ENCODE data around the gene LRCH1. TPM values are rescaled to one million over a fixed set of nuclear protein-coding genes. Genes with fewer than 3 reads are reported as not detected.

The LRCH1 gene
- total and polyA plus RNA-seq, 2 of the 13 experiments (the other 11 are each of a cell fraction or from before 2014, with no cell fraction given), result 4.1 to 12.6 TPM

DNA sequence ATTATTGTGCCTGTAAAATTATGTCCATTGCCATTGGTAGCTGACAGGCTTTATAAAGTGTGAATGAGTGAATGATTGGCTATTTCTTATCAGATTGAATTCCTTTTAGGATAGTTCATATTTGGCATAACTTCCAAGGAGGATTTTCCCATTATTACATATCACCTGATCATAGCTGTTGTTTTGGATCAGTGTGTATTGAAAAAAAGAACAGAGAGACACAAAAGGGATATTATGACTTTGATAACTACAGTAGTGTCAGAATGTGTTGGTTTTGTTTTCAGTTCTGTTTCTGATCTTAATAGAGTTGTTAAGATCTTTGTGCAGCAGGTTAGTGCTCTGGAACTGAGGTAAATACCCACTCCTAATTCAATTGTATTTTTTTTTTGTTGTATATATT, 103.8 kb downstream of the LRCH1 start:
- in situ Hi-C loops (cut with HindIII; ENCODE audit: extremely low pct_ligation_motif_present, low pct_unique_long_range_greater_than_20kb) (no loop called here), intact Hi-C loops (cut with micrococcal nuclease; ENCODE audit: unreplicated experiment) (loop anchor here (1.0 kb wide), 1 partner anchor 9 kb away; no protein-coding TSS in a partner anchor)
- Histone ChIP-seq H3K4me3 (replicated peaks in 1 of 3; ENCODE audit: insufficient read depth in 1 of 3, low read depth in 2 of 3, low read length in 3 of 3) (no peak overlapping the region), H3K9me3 (ENCODE audit: low read length) (no peaks in the 10 kb centered on the region), H3K27me3 (ENCODE audit: control insufficient read depth in 1 of 2, insufficient read depth in 2 of 2, low read length in 2 of 2) (no peaks in the 10 kb centered on the region), H3K4me2 (ENCODE audit: low read depth, low read length) (no peak overlapping the region), H4K20me1 (ENCODE audit: insufficient read depth, low read length) (no peaks in the 10 kb centered on the region), H3K79me2 (ENCODE audit: insufficient read depth, low read length) (peaks cover 16% of the 10 kb centered on the region), H3K36me3 (replicated peaks in 1 of 2; ENCODE audit: control insufficient read depth in 1 of 2, insufficient read depth in 2 of 2, low read length in 2 of 2) (0 out of 5 replicates have a peak, but pooled peaks cover 0 to 2% of the 10 kb centered on the region in 2 experiments), H3K4me1 (ENCODE audit: insufficient read depth, low read length) (peaks cover 45% of the 10 kb centered on the region), H3K27ac (ENCODE audit: extremely low read length, insufficient read depth, low read length) (no peak overlapping the region), H2AFZ (ENCODE audit: low read length) (no peak overlapping the region), H3K9ac (ENCODE audit: insufficient read depth, low read depth, low read length) (no peak overlapping the region)
- DNase-seq (ENCODE audit: low spot score) (no peak), ATAC-seq (no peak), FAIRE-seq (no peak)
- CTCF ChIA-PET (ENCODE audit: low intra/inter-chr PET ratio, low total read pairs), result no interaction called here
- no TSS peak for BruUV-seq (replicated peaks)
- no peak for TF ChIP-seq SATB2 (CRISPR knock-in tag; IDR thresholded peaks at IDR 0.05)
- TF ChIP-seq GABPA (IDR thresholded peaks at IDR 0.05; ENCODE audit: low read depth, low read length), result no peak
- no peak for TF ChIP-seq GABPA (CRISPR knock-in tag; IDR thresholded peaks at IDR 0.05; ENCODE audit: low read depth)
- TF ChIP-seq ATRX (CRISPR knock-in tag; IDR thresholded peaks at IDR 0.05; ENCODE audit: borderline replicate concordance), result no peak
- TF ChIP-seq ZFP37 (CRISPR knock-in tag; IDR thresholded peaks at IDR 0.05; ENCODE audit: borderline replicate concordance), result no peak
- TF ChIP-seq ZNF431 (CRISPR knock-in tag; IDR thresholded peaks at IDR 0.05; ENCODE audit: borderline replicate concordance, low read depth), result no peak
- TF ChIP-seq ZNF768 (CRISPR knock-in tag; IDR thresholded peaks at IDR 0.05), result no peak
- TF ChIP-seq ZNF737 (CRISPR knock-in tag; IDR thresholded peaks at IDR 0.05; ENCODE audit: borderline replicate concordance), result no peak
- TF ChIP-seq KAT2B (IDR thresholded peaks at IDR 0.05; ENCODE audit: borderline replicate concordance, low read depth, low read length), result no peak
- no peak for TF ChIP-seq ZNF260 (CRISPR knock-in tag; IDR thresholded peaks at IDR 0.05; ENCODE audit: borderline replicate concordance, low read depth)
- TF ChIP-seq TRIM22 (IDR thresholded peaks at IDR 0.05), result no peak
- POLR2A ChIA-PET, result no interaction called here

Measured in HepG2 (cell line).